Caco-2 (cell line): ENCODE results near the gene SALL4. TPM values are rescaled to one million over a fixed set of nuclear protein-coding genes. Genes with fewer than 3 reads are reported as not detected.
A peak's percentile ranks its signal among the peaks of the same experiment; 100 is the strongest.

Experiments
- BruUV-seq: library from RNA; stranded (reverse); fragments of 400-500 nt; replicated peaks from 2 replicates; lab custom pipeline; 2021; lab: Mats Ljungman, UMichigan
- CTCF ChIA-PET: fragments of 300-600 bp; sonication (Branson Sonifier 250); formaldehyde crosslinking; loops from one replicate; lab custom pipeline; 2022; ENCODE audit warnings: antibody characterized with exemption; lab: Charles Lee
- POLR2A ChIA-PET: fragments of 300-600 bp; sonication (Branson Sonifier 250); formaldehyde crosslinking; loops from one replicate; lab custom pipeline; 2022; ENCODE audit warnings: antibody characterized with exemption; lab: Charles Lee
- DNase-seq, 2 experiments: peaks; one replicate each; pipeline versions ENCODE4 v3.0.0 to v3.0.0-alpha.2; 2020 to 2022
- H3K27me3 ChIP-seq: replicated peaks from 2 replicates; pipeline ENCODE4 v1.6.0; 2011; ENCODE audit warnings: low read length; ENCODE audit not compliant: control insufficient read depth, insufficient read depth
- H3K36me3 ChIP-seq: 2 replicates; pipeline ENCODE4 v1.5.1; 2011; ENCODE audit warnings: low read length; ENCODE audit not compliant: control insufficient read depth, insufficient read depth
- H3K4me1 ChIP-seq: fragments of 250-450 bp; sonication (Bioruptor Pico); 2 replicates; pipeline ENCODE4 v1.5.1; 2020; ENCODE audit warnings: mild to moderate bottlenecking
- H3K4me3 ChIP-seq: 2 replicates; pipeline ENCODE4 v1.5.1; 2011; ENCODE audit warnings: low read depth, mild to moderate bottlenecking, control low read depth, low read length
- H3K9me3 ChIP-seq: fragments of 250-450 bp; sonication (Bioruptor Pico); 2 replicates; pipeline ENCODE4 v1.5.1; 2020; ENCODE audit warnings: mild to moderate bottlenecking, moderate library complexity
- H3K27ac Mint-ChIP-seq: one replicate; pipeline ENCODE4 v1.8.0; 2022; ENCODE audit warnings: mixed read lengths; ENCODE audit not compliant: unreplicated experiment
- H3K27me3 Mint-ChIP-seq: one replicate; pipeline ENCODE4 v1.8.0; 2022; ENCODE audit warnings: mixed read lengths; ENCODE audit not compliant: insufficient read depth, unreplicated experiment
- H3K36me3 Mint-ChIP-seq: one replicate; pipeline ENCODE4 v1.8.0; 2022; ENCODE audit warnings: mild to moderate bottlenecking, mixed read lengths; ENCODE audit not compliant: insufficient read depth, unreplicated experiment
- H3K4me1 Mint-ChIP-seq: one replicate; pipeline ENCODE4 v1.8.0; 2022; ENCODE audit warnings: low read depth, mixed read lengths; ENCODE audit not compliant: unreplicated experiment
- H3K4me3 Mint-ChIP-seq: one replicate; pipeline ENCODE4 v1.8.0; 2022; ENCODE audit warnings: mild to moderate bottlenecking, moderate library complexity, mixed read lengths; ENCODE audit not compliant: unreplicated experiment
- H3K9me3 Mint-ChIP-seq: one replicate; pipeline ENCODE4 v1.8.0; 2022; ENCODE audit warnings: mixed read lengths; ENCODE audit not compliant: unreplicated experiment
- CTCF ChIP-seq, 2 experiments: fragments of 200-600 bp in 1 of 2; IDR thresholded peaks; 1 replicate in 1 of 2; 2 replicates in 1 of 2; pipeline versions ENCODE4 v1.5.1 to v1.8.0; 2011 to 2022; ENCODE audit warnings: antibody characterized with exemption in 1 of 2, control low read depth in 1 of 2, inconsistent platforms in 1 of 2, low read depth in 1 of 2, low read length in 1 of 2, mild to moderate bottlenecking in 1 of 2, moderate library complexity in 1 of 2; ENCODE audit not compliant: insufficient read depth in 1 of 2, severe bottlenecking in 1 of 2, unreplicated experiment in 1 of 2
- intact Hi-C: fragments of 100-400 bp; cut with micrococcal nuclease; formaldehyde crosslinking; loops from one replicate; pipeline ENCODE4 v1.10.0; 2022; ENCODE audit not compliant: unreplicated experiment
- total RNA-seq: library from RNA; stranded (reverse); gene quantifications from 2 replicates; pipeline ENCODE4 v1.2.3, GENCODE V29; 2022

The SALL4 gene
- total RNA-seq, 1 experiment from 2014 or later: 75.8 TPM

GRCh38 chr20:51801823-51802123 is 548 bp downstream of the SALL4 start:
- no TSS peak for BruUV-seq
- CTCF ChIA-PET: no interaction called here
- H3K36me3 ChIP-seq: no peaks in the 10 kb centered on the region
- H3K4me3 ChIP-seq: peak overlapping the region; percentile 54
- Mint-ChIP-seq H3K9me3 (no peaks in the 10 kb centered on the region), H3K27ac (peak overlapping the region; percentile 96), H3K36me3 (peaks cover 32% of the 10 kb centered on the region), H3K27me3 (no peaks in the 10 kb centered on the region), H3K4me1 (peaks cover 72% of the 10 kb centered on the region), H3K4me3 (peak overlapping the region; percentile 98)
- no peaks in the 10 kb centered on the region for H3K9me3 ChIP-seq
- DNase-seq: no peak
- peaks cover 66% of the 10 kb centered on the region for H3K4me1 ChIP-seq
- POLR2A ChIA-PET: no interaction called here
- intact Hi-C loops: loop anchor here (5.0 kb wide), 4 partner anchors 51 to 429 kb away; no protein-coding TSS in a partner anchor
- H3K27me3 ChIP-seq: no peaks in the 10 kb centered on the region
- no peak for TF ChIP-seq CTCF (IDR thresholded peaks at IDR 0.05; ENCODE audit: insufficient read depth in 1 of 2, low read depth in 1 of 2, low read length in 1 of 2, severe bottlenecking in 1 of 2, unreplicated experiment in 1 of 2)

DNA sequence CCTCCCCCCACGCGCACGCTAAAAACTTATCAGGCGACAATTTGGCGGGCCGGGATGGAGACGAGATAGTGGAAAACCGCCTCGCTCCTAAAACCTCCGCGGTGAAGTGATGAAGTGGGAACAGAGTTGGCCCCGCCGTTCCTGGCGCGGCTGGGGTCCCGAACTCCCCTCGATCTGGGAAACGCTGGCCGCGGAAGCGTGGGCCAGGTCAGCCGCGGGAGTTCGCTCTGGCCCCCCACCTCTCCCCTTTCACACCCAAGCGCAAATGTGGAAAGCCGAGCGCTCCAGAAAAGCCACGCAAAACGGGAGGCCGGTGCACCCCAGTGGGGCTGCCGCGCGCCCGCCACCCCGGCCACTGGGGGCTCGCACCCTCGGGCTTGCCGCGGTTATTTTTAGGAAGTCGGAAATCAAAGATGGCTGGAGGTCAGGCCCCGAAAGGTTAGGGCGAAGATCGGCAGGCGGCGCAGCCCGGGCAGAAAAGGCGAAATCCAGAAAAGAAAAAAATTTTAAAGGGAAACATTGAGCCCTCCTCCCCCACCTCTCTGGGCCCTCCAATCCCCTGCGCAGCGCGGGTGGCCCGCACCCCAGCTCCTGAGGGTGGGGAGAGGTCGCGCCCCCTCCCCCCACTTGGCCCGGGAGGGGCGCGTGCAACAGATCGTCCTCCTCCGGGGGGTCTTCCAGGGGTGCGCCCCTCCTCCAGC is 1.0 kb downstream of the SALL4 start:
- peak overlapping the region; percentile 98 for H3K4me3 Mint-ChIP-seq
- no peaks in the 10 kb centered on the region for H3K36me3 ChIP-seq
- H3K27ac Mint-ChIP-seq: peak overlapping the region; percentile 96
- peaks cover 77% of the 10 kb centered on the region for H3K4me1 Mint-ChIP-seq
- no peaks in the 10 kb centered on the region for H3K9me3 Mint-ChIP-seq
- H3K36me3 Mint-ChIP-seq: peaks cover 34% of the 10 kb centered on the region
- peaks cover 71% of the 10 kb centered on the region for H3K4me1 ChIP-seq
- POLR2A ChIA-PET: interaction anchor here (1.0 to 1.2 kb wide), 4 partner anchors 34 to 260 kb away, joined by 3 to 6 read pairs (median 4); no protein-coding TSS in a partner anchor
- H3K9me3 ChIP-seq: no peaks in the 10 kb centered on the region
- no peaks in the 10 kb centered on the region for H3K27me3 Mint-ChIP-seq
- peak; percentile 76 to 81 for DNase-seq
- H3K27me3 ChIP-seq: no peaks in the 10 kb centered on the region
- CTCF ChIA-PET: interaction anchor here (0.7 to 2.3 kb wide), 29 partner anchors 8 to 285 kb away, joined by 3 to 39 read pairs (median 8); partner anchors contain the start of gene ATP9A
- peak; percentile 35 to 43 for TF ChIP-seq CTCF (IDR thresholded peaks at IDR 0.05; ENCODE audit: insufficient read depth in 1 of 2, low read depth in 1 of 2, low read length in 1 of 2, severe bottlenecking in 1 of 2, unreplicated experiment in 1 of 2)
- H3K4me3 ChIP-seq: peak overlapping the region; percentile 54
- BruUV-seq: TSS peak; percentile 47
- intact Hi-C loops: loop anchor here (5.0 kb wide), 4 partner anchors 51 to 429 kb away; no protein-coding TSS in a partner anchor

GRCh38 chr20:51800872-51801121 is 1.5 kb downstream of the SALL4 start:
- peaks cover 38% of the 10 kb centered on the region for H3K36me3 Mint-ChIP-seq
- BruUV-seq: no TSS peak
- Histone ChIP-seq H3K4me1 (peaks cover 73% of the 10 kb centered on the region), H3K27me3 (no peaks in the 10 kb centered on the region), H3K4me3 (peak overlapping the region; percentile 54), H3K36me3 (no peaks in the 10 kb centered on the region), H3K9me3 (no peaks in the 10 kb centered on the region)
- TF ChIP-seq CTCF (IDR thresholded peaks at IDR 0.05; ENCODE audit: insufficient read depth in 1 of 2, low read depth in 1 of 2, low read length in 1 of 2, severe bottlenecking in 1 of 2, unreplicated experiment in 1 of 2): no peak
- intact Hi-C loops: loop anchor here (1.0 to 5.0 kb wide), 12 partner anchors 38 to 428 kb away; no protein-coding TSS in a partner anchor
- no peaks in the 10 kb centered on the region for H3K9me3 Mint-ChIP-seq
- no peaks in the 10 kb centered on the region for H3K27me3 Mint-ChIP-seq
- CTCF ChIA-PET: interaction anchor here (0.6 to 2.3 kb wide), 42 partner anchors 8 to 285 kb away, joined by 3 to 39 read pairs (median 6); partner anchors contain the start of gene ATP9A
- peaks cover 78% of the 10 kb centered on the region for H3K4me1 Mint-ChIP-seq
- POLR2A ChIA-PET: interaction anchor here (1.0 to 1.4 kb wide), 7 partner anchors 33 to 261 kb away, joined by 3 to 12 read pairs (median 5); no protein-coding TSS in a partner anchor
- peak overlapping the region; percentile 98 for H3K4me3 Mint-ChIP-seq
- peak overlapping the region; percentile 96 for H3K27ac Mint-ChIP-seq
- DNase-seq: peak; percentile 74 to 78
